K562 (cell line): ENCODE results near the gene STPG4. TPM values are rescaled to one million over a fixed set of nuclear protein-coding genes. Genes with fewer than 3 reads are reported as not detected.

ENCODE experiments used
- BACH1 ChIP-seq: fragments of 200-800 bp; sonication (Bioruptor generic); IDR thresholded peaks from 2 replicates; pipeline ENCODE4 v1.6.1; 2016; ENCODE audit warnings: missing genetic modification characterization, missing compliant biosample characterization
- BDP1 ChIP-seq: IDR thresholded peaks from 3 replicates; pipeline ENCODE4 v1.6.1; 2011; ENCODE audit not compliant: insufficient read length, insufficient read depth
- CREM ChIP-seq: IDR thresholded peaks from 2 replicates; pipeline ENCODE4 v1.6.1; 2014; ENCODE audit warnings: antibody characterized with exemption, low read depth
- ERF ChIP-seq: fragments of 450-650 bp; formaldehyde crosslinking; IDR thresholded peaks from 2 replicates; pipeline ENCODE4 v1.4.0; 2020; ENCODE audit warnings: mild to moderate bottlenecking, mixed read lengths
- FOXM1 ChIP-seq, 2 experiments: fragments of 450-650 bp in 1 of 2; sonication (generic) in 1 of 2; formaldehyde crosslinking in 1 of 2; IDR thresholded peaks; 2 replicates each; pipeline versions ENCODE4 v1.6.1 to v1.9.0; 2017 to 2022; ENCODE audit warnings: low read depth in 2 of 2, mild to moderate bottlenecking in 2 of 2, missing genetic modification reagents in 1 of 2, moderate library complexity in 1 of 2
- GATAD2A ChIP-seq: fragments of 450-650 bp; IDR thresholded peaks from 2 replicates; pipeline ENCODE4 v1.6.1; 2017
- MAZ ChIP-seq, 2 experiments: fragments of 450-650 bp in 1 of 2; sonication (generic) in 1 of 2; formaldehyde crosslinking; IDR thresholded peaks in 1 of 2; conservative IDR thresholded peaks in 1 of 2; 2 replicates each; pipeline versions ENCODE4 v1.4.0 to v1.5.0; 2020; ENCODE audit warnings: mild to moderate bottlenecking in 1 of 2, missing genetic modification reagents in 1 of 2
- NEUROD1 ChIP-seq: fragments of 150-350 bp; IDR thresholded peaks from 2 replicates; pipeline ENCODE4 v1.6.1; 2014; ENCODE audit warnings: borderline replicate concordance, low read length, low read depth; ENCODE audit not compliant: partially characterized antibody
- POLR3A ChIP-seq: IDR thresholded peaks from 2 replicates; pipeline ENCODE4 v1.6.1; 2011; ENCODE audit warnings: borderline replicate concordance, mild to moderate bottlenecking, moderate library complexity; ENCODE audit not compliant: insufficient read length, insufficient read depth; ENCODE audit errors: extremely low read depth
- RAD51 ChIP-seq: fragments of 450-650 bp; IDR thresholded peaks from 2 replicates; pipeline ENCODE4 v1.7.1; 2016; ENCODE audit warnings: low read depth, mild to moderate bottlenecking, borderline replicate concordance
- RBBP5 ChIP-seq: fragments of 200-600 bp; sonication (generic); IDR thresholded peaks from 2 replicates; pipeline ENCODE4 v1.6.1; 2012; ENCODE audit warnings: borderline replicate concordance, mild to moderate bottlenecking, low read length, control low read depth, inconsistent platforms; ENCODE audit not compliant: insufficient read depth, poor library complexity, severe bottlenecking
- ZNF217 ChIP-seq: sonication (generic); formaldehyde crosslinking; IDR thresholded peaks from 2 replicates; pipeline ENCODE4 v1.8.0; 2022; ENCODE audit warnings: mild to moderate bottlenecking, missing genetic modification reagents
- ZNF253 ChIP-seq: fragments of 250-450 bp; sonication (Bioruptor Pico); conservative IDR thresholded peaks from 2 replicates; pipeline ENCODE4 v1.6.1; 2021; ENCODE audit warnings: mild to moderate bottlenecking
- ZNF695 ChIP-seq: fragments of 450-650 bp; formaldehyde crosslinking; IDR thresholded peaks from 2 replicates; pipeline ENCODE4 v1.4.0; 2020; ENCODE audit warnings: mild to moderate bottlenecking, moderate library complexity
- polyA plus RNA-seq, 8 experiments: library from polyadenylated mRNA; depleted of rRNA in 4 of 8; stranded (reverse) in 5 of 8; unstranded in 3 of 8; fragments of >200 nt; fragmentation: Nextera tagmentation in 2 of 8; fragmentation: Illumina TruSeq in 1 of 8; extraction: Ambion mirVana in 2 of 8; extraction: Trizol in 1 of 8; gene quantifications; 2 replicates each; pipeline versions ENCODE4 v1.2.1 to v1.2.3, GENCODE V29; 2011 to 2014; ENCODE audit warnings: inconsistent platforms in 1 of 8, missing spikeins in 1 of 8
- total RNA-seq, 7 experiments: library from RNA; depleted of rRNA in 6 of 7; stranded (reverse); fragments of >200 nt in 6 of 7; fragmentation: Illumina TruSeq in 2 of 7; extraction: Trizol in 2 of 7; gene quantifications; 2 replicates each; pipeline versions ENCODE4 v1.2.1 to v1.2.3, GENCODE V29; 2011 to 2021; ENCODE audit warnings: low replicate concordance in 1 of 7
- TF ChIP-seq, protein P1 (sequence below), 2 experiments: IDR thresholded peaks in 1 of 2; conservative IDR thresholded peaks in 1 of 2; 2 replicates each; pipeline ENCODE4 v1.6.1; 2016; ENCODE audit warnings: low read depth in 2 of 2, mild to moderate bottlenecking in 1 of 2, missing compliant biosample characterization in 1 of 2, missing genetic modification characterization in 1 of 2, moderate library complexity in 1 of 2
- TF ChIP-seq, protein P2 (sequence below): IDR thresholded peaks from 2 replicates; pipeline ENCODE4 v1.6.1; 2012; ENCODE audit warnings: low read depth, low read length, improper control_type of control experiment, borderline replicate concordance
- TF ChIP-seq, protein P3 (sequence below), 2 experiments: fragments of 250-450 bp in 1 of 2; fragments of 450-650 bp in 1 of 2; sonication (Bioruptor Pico) in 1 of 2; IDR thresholded peaks; 2 replicates each; pipeline versions ENCODE4 v1.6.1 to v1.8.0; 2016 to 2021; ENCODE audit warnings: mild to moderate bottlenecking in 2 of 2, moderate library complexity in 2 of 2, missing compliant biosample characterization in 1 of 2, missing genetic modification characterization in 1 of 2
- TF ChIP-seq, protein P4 (sequence below): fragments of 250-450 bp; sonication (Bioruptor Pico); IDR thresholded peaks from 2 replicates; pipeline ENCODE4 v1.5.0; 2021
- TF ChIP-seq, protein P5 (sequence below): fragments of 450-650 bp; IDR thresholded peaks from 2 replicates; pipeline ENCODE4 v1.7.0; 2016; ENCODE audit warnings: borderline replicate concordance

Gene STPG4
- total and polyA plus RNA-seq, 9 of the 15 experiments (the other 6 are each of a cell fraction or from before 2014, with no cell fraction given), result 0.10 to 0.68 (median 0.22) TPM; not detected in 6

DNA sequence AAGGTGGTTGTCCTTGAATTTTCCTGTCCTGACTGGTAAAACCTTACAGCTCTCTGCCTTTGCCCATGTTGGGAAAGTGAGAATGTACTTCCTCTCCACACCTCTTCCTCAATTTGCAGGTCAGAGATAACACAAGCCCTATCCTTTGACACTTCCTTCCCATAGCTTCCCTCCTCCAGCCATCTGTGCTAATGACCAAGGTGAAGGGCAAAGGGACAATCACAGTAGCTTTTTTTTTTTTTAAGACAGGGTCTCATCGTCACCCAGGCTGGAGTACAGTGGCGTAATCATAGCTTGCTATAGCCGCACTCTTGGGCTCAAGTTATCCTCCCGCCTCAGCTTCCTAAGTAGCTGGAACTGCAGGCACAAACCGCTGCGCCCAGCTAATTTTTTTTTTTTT is 24.3 kb upstream of the STPG4 start (continued):
- TF ChIP-seq, protein P1, sequence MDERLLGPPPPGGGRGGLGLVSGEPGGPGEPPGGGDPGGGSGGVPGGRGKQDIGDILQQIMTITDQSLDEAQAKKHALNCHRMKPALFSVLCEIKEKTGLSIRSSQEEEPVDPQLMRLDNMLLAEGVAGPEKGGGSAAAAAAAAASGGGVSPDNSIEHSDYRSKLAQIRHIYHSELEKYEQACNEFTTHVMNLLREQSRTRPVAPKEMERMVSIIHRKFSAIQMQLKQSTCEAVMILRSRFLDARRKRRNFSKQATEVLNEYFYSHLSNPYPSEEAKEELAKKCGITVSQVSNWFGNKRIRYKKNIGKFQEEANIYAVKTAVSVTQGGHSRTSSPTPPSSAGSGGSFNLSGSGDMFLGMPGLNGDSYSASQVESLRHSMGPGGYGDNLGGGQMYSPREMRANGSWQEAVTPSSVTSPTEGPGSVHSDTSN (CRISPR knock-in tag; IDR thresholded peaks at IDR 0.05; ENCODE audit: low read depth), result no peak
- TF ChIP-seq, protein P1 (tag; conservative IDR thresholded peaks at IDR 0.05; ENCODE audit: low read depth), result no peak
- no peak for TF ChIP-seq BACH1 (tag)
- no peak for TF ChIP-seq ZNF695 (CRISPR knock-in tag)
- TF ChIP-seq, protein P2, sequence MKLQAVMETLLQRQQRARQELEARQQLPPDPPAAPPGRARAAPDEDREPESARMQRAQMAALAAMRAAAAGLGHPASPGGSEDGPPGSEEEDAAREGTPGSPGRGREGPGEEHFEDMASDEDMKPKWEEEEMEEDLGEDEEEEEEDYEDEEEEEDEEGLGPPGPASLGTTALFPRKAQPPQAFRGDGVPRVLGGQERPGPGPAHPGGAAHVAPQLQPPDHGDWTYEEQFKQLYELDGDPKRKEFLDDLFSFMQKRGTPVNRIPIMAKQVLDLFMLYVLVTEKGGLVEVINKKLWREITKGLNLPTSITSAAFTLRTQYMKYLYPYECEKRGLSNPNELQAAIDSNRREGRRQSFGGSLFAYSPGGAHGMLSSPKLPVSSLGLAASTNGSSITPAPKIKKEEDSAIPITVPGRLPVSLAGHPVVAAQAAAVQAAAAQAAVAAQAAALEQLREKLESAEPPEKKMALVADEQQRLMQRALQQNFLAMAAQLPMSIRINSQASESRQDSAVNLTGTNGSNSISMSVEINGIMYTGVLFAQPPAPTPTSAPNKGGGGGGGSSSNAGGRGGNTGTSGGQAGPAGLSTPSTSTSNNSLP, result no peak
- no peak for TF ChIP-seq RBBP5
- TF ChIP-seq, protein P3, sequence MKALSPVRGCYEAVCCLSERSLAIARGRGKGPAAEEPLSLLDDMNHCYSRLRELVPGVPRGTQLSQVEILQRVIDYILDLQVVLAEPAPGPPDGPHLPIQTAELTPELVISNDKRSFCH (CRISPR knock-in tag; IDR thresholded peaks at IDR 0.05), result no peak
- TF ChIP-seq, protein P3 (tag; IDR thresholded peaks at IDR 0.05), result no peak
- TF ChIP-seq CREM, result peak; percentile 32; the same call in 1 of the 2 replicates
- TF ChIP-seq ZNF217 (CRISPR knock-in tag), result no peak
- TF ChIP-seq, protein P4, sequence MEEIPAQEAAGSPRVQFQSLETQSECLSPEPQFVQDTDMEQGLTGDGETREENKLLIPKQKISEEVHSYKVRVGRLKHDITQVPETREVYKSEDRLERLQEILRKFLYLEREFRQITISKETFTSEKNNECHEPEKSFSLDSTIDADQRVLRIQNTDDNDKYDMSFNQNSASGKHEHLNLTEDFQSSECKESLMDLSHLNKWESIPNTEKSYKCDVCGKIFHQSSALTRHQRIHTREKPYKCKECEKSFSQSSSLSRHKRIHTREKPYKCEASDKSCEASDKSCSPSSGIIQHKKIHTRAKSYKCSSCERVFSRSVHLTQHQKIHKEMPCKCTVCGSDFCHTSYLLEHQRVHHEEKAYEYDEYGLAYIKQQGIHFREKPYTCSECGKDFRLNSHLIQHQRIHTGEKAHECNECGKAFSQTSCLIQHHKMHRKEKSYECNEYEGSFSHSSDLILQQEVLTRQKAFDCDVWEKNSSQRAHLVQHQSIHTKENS (CRISPR knock-in tag), result no peak
- TF ChIP-seq ZNF253 (CRISPR knock-in tag), result no peak
- no peak for TF ChIP-seq ERF (CRISPR knock-in tag)
- TF ChIP-seq POLR3A, result no peak
- no peak for TF ChIP-seq GATAD2A
- TF ChIP-seq FOXM1 (IDR thresholded peaks at IDR 0.05; ENCODE audit: low read depth), result no peak
- no peak for TF ChIP-seq FOXM1 (CRISPR knock-in tag; IDR thresholded peaks at IDR 0.05; ENCODE audit: low read depth)
- no peak for TF ChIP-seq NEUROD1
- no peak for TF ChIP-seq RAD51
- TF ChIP-seq, protein P5, sequence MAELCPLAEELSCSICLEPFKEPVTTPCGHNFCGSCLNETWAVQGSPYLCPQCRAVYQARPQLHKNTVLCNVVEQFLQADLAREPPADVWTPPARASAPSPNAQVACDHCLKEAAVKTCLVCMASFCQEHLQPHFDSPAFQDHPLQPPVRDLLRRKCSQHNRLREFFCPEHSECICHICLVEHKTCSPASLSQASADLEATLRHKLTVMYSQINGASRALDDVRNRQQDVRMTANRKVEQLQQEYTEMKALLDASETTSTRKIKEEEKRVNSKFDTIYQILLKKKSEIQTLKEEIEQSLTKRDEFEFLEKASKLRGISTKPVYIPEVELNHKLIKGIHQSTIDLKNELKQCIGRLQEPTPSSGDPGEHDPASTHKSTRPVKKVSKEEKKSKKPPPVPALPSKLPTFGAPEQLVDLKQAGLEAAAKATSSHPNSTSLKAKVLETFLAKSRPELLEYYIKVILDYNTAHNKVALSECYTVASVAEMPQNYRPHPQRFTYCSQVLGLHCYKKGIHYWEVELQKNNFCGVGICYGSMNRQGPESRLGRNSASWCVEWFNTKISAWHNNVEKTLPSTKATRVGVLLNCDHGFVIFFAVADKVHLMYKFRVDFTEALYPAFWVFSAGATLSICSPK, result no peak
- 0 out of 4 replicates have a peak, but pooled peaks of 1 of the 2 experiments have one; percentile 27 for TF ChIP-seq MAZ (CRISPR knock-in tag; conservative IDR thresholded peaks at IDR 0.05 in 1 of 2, IDR thresholded peaks at IDR 0.05 in 1 of 2)
- no peak for TF ChIP-seq BDP1
